ENCODE measurements around the gene TMPRSS3.

TMPRSS3 gene

GRCh38 chr21:42330380-42331371 lies 65.2 kb downstream of the TMPRSS3 start:
- no peak for DNase-seq

GRCh38 chr21:42324896-42325295 lies 71.0 kb downstream of the TMPRSS3 start:
- DNase-seq, result no peak

Measured in fibroblast of skin of right quadriceps (primary cell).